ENCODE results near the gene UBXN11. TPM values are rescaled to one million over a fixed set of nuclear protein-coding genes. Genes with fewer than 3 reads are reported as not detected.

UBXN11 gene
- total RNA-seq, 4 donors from 2014 or later: 7.4 to 36.5 (median 13.4) TPM

- TF ChIP-seq CTCF (IDR thresholded peaks at IDR 0.05): no peak
- TF ChIP-seq POLR2A (IDR thresholded peaks at IDR 0.05): no peak
- no peaks in the 10 kb centered on the region for H3K36me3 ChIP-seq
- no peaks in the 10 kb centered on the region for H3K27me3 ChIP-seq
- no peaks in the 10 kb centered on the region for H3K4me1 ChIP-seq
- no peaks in the 10 kb centered on the region for H3K9me3 ChIP-seq
- no peak overlapping the region for H3K4me3 ChIP-seq
- intact Hi-C loops (cut with DNase I; ENCODE audit: low total_unique reads): no loop called here
- no peak overlapping the region for H3K27ac ChIP-seq
- DNase-seq: no peak
Observed at GRCh38 chr1:26300578-26301275, 5.7 kb downstream of the UBXN11 start.

- intact Hi-C loops (cut with DNase I; ENCODE audit: low total_unique reads): no loop called here
- Histone ChIP-seq H3K4me3 (no peak overlapping the region), H3K27ac (no peak overlapping the region), H3K27me3 (no peaks in the 10 kb centered on the region), H3K4me1 (no peaks in the 10 kb centered on the region), H3K9me3 (no peaks in the 10 kb centered on the region), H3K36me3 (no peaks in the 10 kb centered on the region)
- DNase-seq: no peak
- TF ChIP-seq CTCF (IDR thresholded peaks at IDR 0.05) (no peak), POLR2A (IDR thresholded peaks at IDR 0.05) (no peak)
Observed at GRCh38 chr1:26297791-26298124, 8.7 kb downstream of the UBXN11 start.

- no peak overlapping the region for H3K27ac ChIP-seq
- DNase-seq: no peak
- H3K4me3 ChIP-seq: no peak overlapping the region
- no peaks in the 10 kb centered on the region for H3K27me3 ChIP-seq
- no peaks in the 10 kb centered on the region for H3K36me3 ChIP-seq
- intact Hi-C loops (cut with DNase I; ENCODE audit: low total_unique reads): no loop called here
- H3K4me1 ChIP-seq: no peaks in the 10 kb centered on the region
- TF ChIP-seq CTCF (IDR thresholded peaks at IDR 0.05) (no peak), POLR2A (IDR thresholded peaks at IDR 0.05) (no peak)
- no peaks in the 10 kb centered on the region for H3K9me3 ChIP-seq
Observed at GRCh38 chr1:26297057-26297790, 9.2 kb downstream of the UBXN11 start.

GRCh38 chr1:26296340-26297056 lies 9.9 kb downstream of the UBXN11 start:
- no peak for DNase-seq
- Histone ChIP-seq H3K4me3 (no peak overlapping the region), H3K36me3 (no peaks in the 10 kb centered on the region), H3K27me3 (no peaks in the 10 kb centered on the region), H3K4me1 (no peaks in the 10 kb centered on the region), H3K27ac (no peak overlapping the region), H3K9me3 (no peaks in the 10 kb centered on the region)
- intact Hi-C loops (cut with DNase I; ENCODE audit: low total_unique reads): no loop called here
- TF ChIP-seq CTCF (IDR thresholded peaks at IDR 0.05): no peak
- no peak for TF ChIP-seq POLR2A (IDR thresholded peaks at IDR 0.05)
